GM12873 (cell line): ENCODE data around the gene BOLA1.

Experiments
- CTCF ChIP-seq: IDR thresholded peaks from 2 replicates; pipeline ENCODE4 v1.5.1; 2012; ENCODE audit warnings: low read depth, mild to moderate bottlenecking, moderate library complexity, low read length, control low read depth; ENCODE audit not compliant: insufficient read depth; ENCODE audit errors: missing control alignments

Gene BOLA1

GRCh38 chr1:149928401-149928724 lies 29.0 kb downstream of the BOLA1 start:
- no peak for TF ChIP-seq CTCF

GRCh38 chr1:149929856-149930255 lies 30.5 kb downstream of the BOLA1 start:
- TF ChIP-seq CTCF: no peak

GRCh38 chr1:149931212-149931790 lies 31.9 kb downstream of the BOLA1 start:
- no peak for TF ChIP-seq CTCF

- no peak for TF ChIP-seq CTCF
Measured at GRCh38 chr1:149932474-149932873, 33.1 kb downstream of the BOLA1 start.

- TF ChIP-seq CTCF: no peak
Measured at GRCh38 chr1:149933208-149933607, 33.8 kb downstream of the BOLA1 start.

- TF ChIP-seq CTCF: no peak
Measured at GRCh38 chr1:149934356-149934755, 35.0 kb downstream of the BOLA1 start.

GRCh38 chr1:149936170-149936991 lies 37.0 kb downstream of the BOLA1 start, which contains the start of gene MTMR11:
Gene MTMR11 (minus strand): TSS chr1:149936879. CDS start chr1:149936647, 232 bp downstream.
- no peak for TF ChIP-seq CTCF
